GM21367 (cell line): ENCODE results near the gene TRIM36.

ENCODE experiments used
- ATAC-seq: cut with Tn5 transposase; IDR thresholded peaks from one replicate; pipeline ENCODE4 v1.9.1; 2021; ENCODE audit not compliant: unreplicated experiment

The TRIM36 gene

GRCh38 chr5:115166744-115167393, 2.8 kb downstream of the TRIM36 start:
- ATAC-seq: no peak

DNA sequence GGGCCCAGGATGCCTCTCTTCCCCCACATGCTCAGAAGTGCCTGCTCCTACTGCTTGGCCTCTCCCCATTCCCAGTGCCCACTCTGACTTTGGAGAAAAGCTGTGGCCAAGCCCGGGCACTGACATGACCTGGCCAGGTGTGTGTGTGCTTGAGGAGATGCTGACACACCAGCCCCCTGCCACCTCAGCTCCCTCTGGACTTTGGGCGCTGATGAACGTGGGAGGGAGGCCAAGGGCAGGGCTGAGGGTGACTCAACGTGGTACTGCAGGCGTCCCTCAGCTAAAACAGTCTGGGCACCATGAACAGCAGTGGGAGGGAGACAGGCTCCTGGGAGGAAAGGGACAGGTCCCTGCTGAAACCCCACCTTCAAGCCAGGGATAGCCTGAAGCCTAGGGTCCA, 3.9 kb downstream of the TRIM36 start:
- ATAC-seq: no peak

GRCh38 chr5:115160975-115161475, 8.7 kb downstream of the TRIM36 start:
- no peak for ATAC-seq

GRCh38 chr5:115151208-115151805, 18.4 kb downstream of the TRIM36 start:
- no peak for ATAC-seq

GRCh38 chr5:115150512-115150911, 19.2 kb downstream of the TRIM36 start:
- no peak for ATAC-seq

DNA sequence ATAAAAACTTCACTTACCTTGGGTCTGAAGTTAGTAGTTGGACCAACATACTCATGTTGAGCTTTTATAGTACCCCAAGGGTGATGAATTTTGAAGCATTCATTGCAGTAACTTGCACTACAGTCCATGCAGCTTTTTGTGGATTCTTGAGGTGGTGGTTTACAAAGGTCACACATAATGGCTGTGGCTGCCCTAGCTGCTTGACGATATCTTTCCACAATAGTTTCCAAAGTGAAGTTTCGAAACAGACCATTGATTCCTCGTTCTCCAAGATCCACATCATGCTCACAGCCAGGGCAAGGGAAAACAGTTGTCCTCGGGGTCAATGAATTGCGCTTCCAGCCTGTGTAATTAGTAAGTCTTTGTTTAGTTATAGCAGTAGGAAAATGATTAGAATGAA, 22.7 kb downstream of the TRIM36 start:
- ATAC-seq: no peak

DNA sequence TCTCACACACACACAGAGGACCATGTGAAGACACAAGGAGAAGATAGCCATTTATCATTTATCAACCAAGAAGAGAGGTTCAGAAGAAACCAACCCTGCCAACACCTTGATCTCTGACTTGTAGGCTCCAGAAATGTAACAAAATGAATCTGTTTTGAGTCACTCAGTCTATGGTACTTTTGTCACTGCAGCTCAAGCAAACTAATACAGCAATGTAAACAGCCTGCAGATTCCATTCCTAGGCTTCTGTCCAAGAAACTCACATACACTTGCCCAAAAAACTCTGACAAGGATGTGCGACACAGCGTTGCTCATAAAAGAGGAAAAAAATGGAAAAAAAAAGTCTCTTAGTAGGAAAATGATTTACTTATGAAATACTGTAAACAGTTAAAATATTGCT, 33.4 kb downstream of the TRIM36 start:
- no peak for ATAC-seq

DNA sequence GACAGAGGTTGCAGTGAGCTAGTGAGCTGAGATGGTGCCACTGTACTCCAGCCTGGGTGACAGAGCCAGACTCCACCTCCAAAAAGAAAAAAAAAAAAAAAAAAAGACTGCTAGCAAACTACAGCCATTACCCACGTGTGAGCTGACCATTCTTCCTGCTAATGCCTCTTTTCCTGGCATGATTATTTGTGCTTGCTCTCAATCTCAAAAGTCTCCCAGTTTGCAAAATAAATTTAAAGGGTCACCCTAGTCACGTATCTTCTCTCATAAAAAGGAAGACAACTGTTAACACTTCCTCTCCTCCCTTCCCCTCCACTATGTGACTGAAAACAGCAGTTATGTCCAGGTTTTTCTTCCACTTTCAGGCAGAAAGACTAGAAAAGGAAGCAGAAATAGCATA, 37.2 kb downstream of the TRIM36 start:
- ATAC-seq: no peak

- ATAC-seq: no peak
Observed at GRCh38 chr5:115126303-115126702, 43.4 kb downstream of the TRIM36 start.

DNA sequence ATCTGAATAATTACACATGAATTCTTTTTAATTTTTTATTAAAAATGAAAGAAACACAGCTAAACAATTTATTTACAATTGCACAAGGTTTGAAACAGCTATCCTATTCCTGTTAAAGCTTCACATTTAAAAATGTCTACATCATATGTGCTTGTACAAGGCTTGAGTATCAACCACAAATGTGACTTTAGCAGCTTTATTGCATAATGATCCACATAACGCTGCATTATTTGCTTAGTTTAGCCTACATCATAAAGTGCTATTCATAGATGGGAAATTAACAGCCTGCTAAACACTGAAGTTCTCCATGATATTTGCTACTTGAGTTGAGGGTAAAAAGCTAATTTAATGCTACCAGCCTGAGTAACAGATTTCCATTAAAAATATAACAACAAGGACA, 45.0 kb downstream of the TRIM36 start:
- no peak for ATAC-seq

- no peak for ATAC-seq
Observed at GRCh38 chr5:115116001-115116400, 53.7 kb downstream of the TRIM36 start.

DNA sequence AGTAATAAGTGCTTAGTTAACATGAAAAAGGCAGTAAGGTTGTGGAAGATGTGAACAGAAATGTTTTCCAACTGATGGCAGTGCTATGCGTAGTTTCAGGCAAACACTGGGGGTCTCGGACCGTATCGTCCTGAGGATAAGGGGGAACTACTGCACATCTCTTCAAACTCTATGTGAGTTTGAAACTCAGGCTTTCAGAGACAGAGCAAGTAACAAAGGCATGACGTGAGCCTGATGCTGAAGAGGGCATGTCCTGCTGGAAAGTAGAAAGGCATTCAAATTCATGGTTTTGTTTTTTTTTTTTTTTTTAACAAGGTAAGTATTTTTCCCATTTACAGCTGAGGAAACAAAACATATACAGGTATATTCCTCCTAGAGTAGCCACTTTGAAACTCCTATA, 59.9 kb downstream of the TRIM36 start:
- no peak for ATAC-seq

DNA sequence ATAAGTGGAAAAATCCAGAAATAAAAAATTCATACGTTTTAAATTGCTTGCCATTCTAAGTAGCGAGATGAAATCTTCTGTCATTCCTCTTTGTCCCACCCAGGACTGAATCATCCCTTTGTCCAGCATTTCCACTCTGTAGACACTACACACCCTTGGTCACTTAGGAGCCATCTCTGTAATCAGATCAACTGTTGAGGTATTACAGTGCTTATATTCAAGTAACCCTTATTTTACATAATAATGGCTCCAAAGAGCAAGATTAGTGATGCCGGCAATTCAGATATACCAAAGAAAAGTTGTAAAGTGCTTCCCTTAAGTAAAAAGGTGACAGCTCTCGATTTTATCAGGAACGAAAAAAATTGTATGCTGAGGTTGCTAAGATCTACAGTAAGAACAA, 60.4 kb downstream of the TRIM36 start:
- no peak for ATAC-seq

- ATAC-seq: no peak
Observed at GRCh38 chr5:115100319-115100955, 69.3 kb downstream of the TRIM36 start.

DNA sequence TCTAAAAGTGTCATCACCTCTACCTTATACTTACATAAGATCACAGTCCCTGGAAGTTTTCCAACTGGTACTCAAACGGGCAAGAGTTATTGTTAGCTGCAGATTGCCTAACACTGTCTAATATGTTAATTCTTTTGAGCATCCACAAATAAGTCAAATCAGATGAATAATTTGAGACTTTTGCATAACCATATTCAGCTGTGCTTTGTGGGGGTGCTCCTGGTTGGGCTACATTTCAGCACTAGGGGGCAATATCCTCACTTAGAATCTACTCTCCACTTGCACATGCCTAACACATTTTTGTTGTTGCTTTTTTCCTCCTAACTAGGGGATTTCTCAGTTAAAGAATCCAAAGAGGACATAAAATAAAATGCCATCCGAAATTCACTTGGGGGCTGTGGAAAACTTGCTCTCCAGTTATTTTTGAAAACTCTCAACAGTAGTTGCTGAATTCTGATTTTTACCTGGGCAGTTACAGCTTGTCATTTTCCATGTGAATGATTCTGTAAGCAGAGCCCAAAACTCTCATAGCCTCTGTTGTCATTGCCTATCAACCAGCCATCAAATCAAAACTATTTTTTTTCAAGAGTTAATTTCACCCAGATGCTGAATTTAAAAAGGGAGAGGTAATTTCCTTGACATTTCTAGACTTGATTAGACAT, 71.5 kb downstream of the TRIM36 start:
- ATAC-seq: peak; percentile 93

DNA sequence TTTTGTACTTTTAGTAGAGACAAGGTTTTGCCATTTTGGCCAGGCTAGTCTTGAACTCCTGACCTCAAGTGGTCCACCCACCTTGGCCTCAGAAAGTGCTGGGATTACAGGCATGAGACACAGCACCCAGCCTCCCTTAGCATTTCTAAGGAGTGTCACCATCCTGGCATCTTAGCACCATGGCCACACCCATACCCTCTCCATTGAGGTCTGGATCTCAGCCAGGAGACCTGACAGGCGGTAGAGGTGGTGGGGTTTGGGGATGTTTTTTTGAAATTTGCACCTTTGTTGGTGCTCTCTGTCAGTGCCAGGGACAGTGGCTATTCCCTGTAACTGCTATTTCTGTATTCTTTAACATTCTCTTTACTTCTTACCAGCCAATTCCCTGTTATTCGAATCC, 72.5 kb downstream of the TRIM36 start:
- ATAC-seq: no peak

DNA sequence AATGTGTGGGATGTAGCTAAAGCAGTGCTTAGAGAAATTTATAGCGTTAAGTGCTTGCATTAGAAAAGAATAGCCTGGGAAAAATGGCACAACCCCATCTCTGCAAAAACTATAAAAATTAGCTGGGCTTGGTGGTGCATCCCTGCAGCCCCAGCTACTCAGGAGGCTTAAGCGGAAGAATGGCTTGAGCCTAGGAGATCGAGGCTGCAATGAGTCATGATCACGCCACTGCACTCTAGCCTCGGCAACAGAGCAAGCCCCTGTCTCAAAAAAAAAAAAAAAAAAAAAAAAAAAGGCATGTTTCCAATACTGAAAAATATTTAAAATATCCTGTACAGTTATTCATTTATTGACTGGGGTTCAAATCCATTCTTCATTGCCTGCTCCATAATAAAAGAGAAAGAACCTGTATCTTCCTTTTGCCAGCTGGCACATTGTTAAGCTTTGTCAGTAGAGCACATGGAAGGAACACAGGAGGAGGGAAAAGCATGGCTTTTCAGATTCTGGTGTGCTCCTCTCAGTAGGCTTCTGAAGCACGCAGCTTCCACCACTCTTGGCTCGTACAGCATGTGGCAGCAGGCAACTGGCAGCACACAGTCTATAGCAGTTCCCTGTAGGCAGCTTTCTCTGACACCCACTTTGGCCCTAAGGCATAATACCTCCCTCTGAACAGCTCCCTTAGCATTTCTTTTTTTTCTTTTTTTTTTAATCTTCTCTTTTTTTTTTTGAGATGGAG, 73.5 kb downstream of the TRIM36 start:
- no peak for ATAC-seq

GRCh38 chr5:115087951-115088350, 81.8 kb downstream of the TRIM36 start:
- no peak for ATAC-seq

- ATAC-seq: no peak
Observed at GRCh38 chr5:115086473-115086872, 83.2 kb downstream of the TRIM36 start.

GRCh38 chr5:115084246-115084793, 85.4 kb downstream of the TRIM36 start:
- ATAC-seq: no peak
